OCI-LY7 (cell line): ENCODE data around the gene GDAP2.

Experiments used
- EZH2phosphoT487 ChIP-seq: fragments of 200-600 bp; sonication (generic); IDR thresholded peaks from 2 replicates; pipeline ENCODE4 v1.6.1; 2018; ENCODE audit warnings: low read depth, borderline replicate concordance, mild to moderate bottlenecking, mixed run types, antibody characterized with exemption, low read length, moderate library complexity, mixed read lengths
- TF ChIP-seq, protein P1 (sequence below): fragments of 200-600 bp; sonication (generic); conservative IDR thresholded peaks from 2 replicates; pipeline ENCODE4 v1.5.1; 2014; ENCODE audit warnings: mild to moderate bottlenecking, antibody characterized with exemption, low read length, moderate library complexity, mixed read lengths

DNA sequence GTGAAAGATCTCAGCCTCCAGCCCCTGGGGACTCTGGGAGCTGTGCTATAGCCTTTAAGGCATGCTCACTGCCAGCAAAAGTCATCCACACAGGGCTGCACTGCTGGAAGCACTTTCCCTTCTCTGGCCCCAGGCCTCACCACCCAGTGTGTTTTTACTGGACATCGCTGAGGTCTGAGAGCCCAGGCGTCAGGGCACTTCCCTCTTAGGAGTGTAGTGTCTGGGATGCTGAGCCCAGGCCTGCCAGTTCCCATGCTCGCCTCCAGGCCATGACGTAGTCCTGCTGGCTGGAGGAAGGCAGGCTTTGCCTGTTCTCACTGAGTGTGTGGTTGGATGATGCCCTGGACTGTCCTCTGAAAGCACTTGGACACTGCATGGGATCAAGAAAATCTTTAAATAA lies 101.2 kb downstream of the GDAP2 start:
- TF ChIP-seq, protein P1, sequence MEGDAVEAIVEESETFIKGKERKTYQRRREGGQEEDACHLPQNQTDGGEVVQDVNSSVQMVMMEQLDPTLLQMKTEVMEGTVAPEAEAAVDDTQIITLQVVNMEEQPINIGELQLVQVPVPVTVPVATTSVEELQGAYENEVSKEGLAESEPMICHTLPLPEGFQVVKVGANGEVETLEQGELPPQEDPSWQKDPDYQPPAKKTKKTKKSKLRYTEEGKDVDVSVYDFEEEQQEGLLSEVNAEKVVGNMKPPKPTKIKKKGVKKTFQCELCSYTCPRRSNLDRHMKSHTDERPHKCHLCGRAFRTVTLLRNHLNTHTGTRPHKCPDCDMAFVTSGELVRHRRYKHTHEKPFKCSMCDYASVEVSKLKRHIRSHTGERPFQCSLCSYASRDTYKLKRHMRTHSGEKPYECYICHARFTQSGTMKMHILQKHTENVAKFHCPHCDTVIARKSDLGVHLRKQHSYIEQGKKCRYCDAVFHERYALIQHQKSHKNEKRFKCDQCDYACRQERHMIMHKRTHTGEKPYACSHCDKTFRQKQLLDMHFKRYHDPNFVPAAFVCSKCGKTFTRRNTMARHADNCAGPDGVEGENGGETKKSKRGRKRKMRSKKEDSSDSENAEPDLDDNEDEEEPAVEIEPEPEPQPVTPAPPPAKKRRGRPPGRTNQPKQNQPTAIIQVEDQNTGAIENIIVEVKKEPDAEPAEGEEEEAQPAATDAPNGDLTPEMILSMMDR, result no peak
- no peak for TF ChIP-seq EZH2phosphoT487
